HG02981 (cell line): ENCODE data around the gene SMYD3.

Experiments used
- ATAC-seq: cut with Tn5 transposase; IDR thresholded peaks from one replicate; pipeline ENCODE4 v1.9.1; 2021; ENCODE audit warnings: mild to moderate bottlenecking, moderate library complexity; ENCODE audit not compliant: unreplicated experiment

The SMYD3 gene

DNA sequence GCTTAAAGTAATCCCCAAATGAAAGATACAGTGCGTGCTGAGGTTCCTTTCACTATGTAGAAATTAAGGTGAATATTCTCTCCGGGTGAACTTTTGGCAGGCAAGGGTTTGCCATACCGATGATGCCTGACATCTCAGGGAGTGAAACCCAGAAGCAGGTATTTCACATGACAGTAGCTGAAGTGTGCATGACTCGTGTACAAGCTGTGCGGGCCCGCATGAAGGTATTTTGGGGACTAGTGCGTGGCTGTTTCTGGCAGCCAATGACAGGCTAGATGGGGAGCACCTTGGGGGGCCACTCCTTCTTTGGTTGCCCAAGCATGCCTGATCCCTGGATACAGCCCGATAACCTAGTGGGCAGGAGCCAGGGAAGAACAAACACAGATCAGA is 569.0 kb downstream of the SMYD3 start:
- ATAC-seq = no peak

DNA sequence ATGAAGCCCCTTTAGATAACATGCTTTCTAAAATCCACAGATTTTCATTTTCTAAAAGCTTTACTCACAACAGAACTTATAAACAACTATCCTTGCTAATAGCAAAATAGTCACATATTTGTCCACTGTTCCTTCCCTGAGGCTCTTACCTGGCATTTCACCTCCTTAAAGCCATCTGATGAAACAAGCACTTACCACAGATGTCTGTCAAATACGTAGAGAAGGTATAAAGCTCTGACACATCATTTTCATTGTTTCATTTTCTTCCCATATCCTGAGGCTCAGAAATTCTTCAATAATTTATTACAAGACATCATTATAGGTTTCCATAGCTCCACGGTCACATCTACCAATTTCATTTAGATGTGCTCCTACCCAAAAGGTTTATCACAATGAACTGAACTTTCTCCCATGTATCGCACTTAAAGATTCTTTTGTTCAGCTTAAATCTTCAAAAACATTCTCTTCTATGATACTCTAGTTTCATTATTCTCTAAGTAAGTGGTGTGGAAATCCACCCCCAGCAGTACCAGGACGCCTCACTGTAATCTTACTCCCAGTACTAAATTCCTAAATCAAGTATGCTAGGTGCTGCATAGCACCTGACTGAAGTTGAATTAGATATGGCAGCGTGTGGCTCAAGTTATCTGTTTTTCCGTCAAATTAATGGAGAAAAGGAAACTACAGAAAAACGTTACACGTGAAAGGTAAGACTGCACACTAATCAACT is 569.6 kb downstream of the SMYD3 start:
- no peak for ATAC-seq

DNA sequence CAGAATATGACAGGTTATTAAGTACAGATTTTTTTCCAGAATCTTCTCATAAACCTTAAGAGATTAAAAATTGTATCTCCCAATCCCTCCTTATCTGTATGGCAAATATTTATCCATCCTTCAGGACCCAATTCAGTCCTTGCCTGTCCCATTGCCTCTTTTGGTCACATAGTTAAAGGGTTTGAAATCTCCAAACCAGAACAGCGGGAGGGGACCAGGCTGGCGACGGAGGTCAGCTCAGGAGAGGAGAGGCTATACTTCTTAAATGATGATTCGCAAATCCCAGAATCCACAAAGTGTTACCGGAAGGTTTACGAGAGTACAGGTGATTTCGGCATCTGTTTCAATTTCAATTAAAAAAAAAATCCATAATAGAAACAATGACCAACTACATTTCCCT is 572.7 kb downstream of the SMYD3 start:
- no peak for ATAC-seq

DNA sequence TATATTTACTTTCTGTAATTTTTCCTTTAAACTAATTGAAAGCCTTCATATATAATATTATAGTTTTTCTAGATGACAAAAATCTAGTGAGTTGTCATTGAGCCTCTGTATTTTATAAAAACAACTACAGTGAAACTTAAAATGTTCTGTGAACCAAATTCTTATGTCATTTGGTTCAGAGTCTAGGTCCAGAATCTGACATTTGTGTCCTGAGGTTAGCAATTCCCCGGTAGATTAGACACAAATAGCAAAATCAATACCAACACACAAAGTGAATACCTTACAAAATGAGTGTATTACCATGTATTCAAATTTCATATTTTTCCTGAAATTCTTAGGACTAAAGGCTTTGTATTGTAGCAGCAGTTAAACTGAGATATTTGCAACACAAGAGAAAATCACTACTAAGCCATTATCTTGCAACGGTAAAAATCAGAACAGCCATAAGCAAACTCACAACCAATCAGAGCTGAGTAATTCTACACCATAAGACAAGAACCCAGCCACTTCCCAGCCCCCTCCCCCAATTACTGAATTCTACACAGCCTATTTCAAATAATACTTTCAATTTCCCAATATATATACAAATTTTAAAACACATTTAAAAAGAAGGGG is 573.5 kb downstream of the SMYD3 start:
- no peak for ATAC-seq

DNA sequence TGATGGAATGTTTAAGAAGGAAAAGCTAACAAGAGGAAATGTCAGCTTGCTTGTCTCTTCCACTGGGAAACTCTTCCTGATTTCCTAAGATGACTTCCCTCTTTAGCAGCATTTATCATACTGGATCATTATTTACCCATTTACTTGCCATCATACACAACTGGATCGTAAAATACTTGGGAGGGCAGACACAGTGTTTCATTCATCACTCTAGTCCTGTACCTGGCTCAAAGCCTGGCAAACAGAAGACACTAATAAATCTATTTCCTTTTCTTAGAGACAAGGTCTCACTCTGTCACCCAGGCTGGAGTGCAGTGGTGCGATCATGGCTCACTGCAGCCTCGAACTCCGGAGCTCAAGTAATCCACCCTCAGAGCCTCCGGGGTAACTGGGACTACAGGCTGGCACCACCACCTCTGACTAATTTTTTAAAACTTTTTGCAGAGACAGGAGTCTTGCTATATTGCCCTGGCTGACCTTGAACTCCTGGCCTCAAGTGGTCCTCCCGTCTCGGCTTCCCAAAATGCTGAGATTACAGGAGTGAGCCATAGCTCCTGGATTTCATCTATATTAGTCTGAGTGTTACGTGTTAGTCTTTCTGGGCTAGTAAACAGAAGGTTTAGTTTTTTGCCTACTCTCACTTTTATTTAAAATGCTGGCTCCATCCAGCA is 574.6 kb downstream of the SMYD3 start:
- ATAC-seq = no peak

DNA sequence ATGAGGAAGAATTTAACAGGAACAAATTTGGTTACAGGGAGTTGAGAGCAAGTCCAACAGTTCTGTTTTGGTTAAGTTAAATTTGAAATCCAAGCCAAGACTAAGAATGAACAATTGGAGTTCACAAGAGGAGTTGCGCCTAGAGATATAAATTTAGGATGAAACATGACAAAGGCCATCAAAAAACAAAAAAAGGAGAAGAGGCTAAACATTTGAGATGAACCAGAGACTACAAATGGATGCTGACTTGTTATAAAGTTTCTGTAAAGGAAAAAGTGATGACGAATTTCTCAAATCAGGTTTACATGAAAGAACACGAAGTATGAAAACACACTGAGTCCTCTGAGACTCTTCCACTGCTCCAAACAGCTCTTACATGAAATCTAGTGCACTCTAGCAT is 575.6 kb downstream of the SMYD3 start:
- no peak for ATAC-seq

DNA sequence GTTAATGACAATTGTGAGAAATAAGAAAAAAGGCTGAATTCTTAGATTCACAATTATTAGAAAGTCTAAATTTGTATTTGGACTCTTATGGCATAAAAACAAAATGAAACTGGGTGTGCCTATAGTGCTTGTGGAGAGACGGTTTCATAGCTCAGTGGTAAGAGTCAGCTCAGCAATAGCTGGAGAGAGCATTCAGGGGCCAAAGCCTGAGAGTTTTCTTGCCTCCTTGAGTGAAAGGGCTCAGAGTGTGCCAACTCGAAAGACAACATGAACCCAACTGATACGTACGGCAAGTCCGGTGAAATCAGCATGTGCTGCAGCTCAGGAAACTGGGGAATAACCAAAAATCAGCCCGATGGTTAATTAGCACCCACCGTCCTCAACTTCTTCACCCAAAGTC is 577.9 kb downstream of the SMYD3 start:
- no peak for ATAC-seq

DNA sequence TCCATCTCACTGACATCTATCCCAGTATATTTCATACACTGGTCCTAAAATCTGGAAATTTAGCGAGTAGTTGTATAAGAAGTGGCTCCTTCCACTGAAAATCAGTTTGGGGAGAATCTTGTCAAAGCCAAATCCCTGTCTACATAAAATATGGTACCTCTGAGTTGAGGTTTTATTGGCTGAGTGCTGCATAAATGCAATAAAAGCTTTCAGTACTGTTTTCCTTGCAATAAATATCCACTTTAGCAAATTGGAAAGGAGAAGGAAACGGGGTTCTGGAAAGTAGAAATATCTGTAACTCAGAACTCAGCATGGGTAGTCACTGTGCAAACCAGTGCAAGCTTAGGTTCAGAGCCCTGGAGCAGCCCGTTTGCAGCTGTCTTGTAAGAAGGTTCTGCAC is 580.2 kb downstream of the SMYD3 start:
- ATAC-seq = no peak

DNA sequence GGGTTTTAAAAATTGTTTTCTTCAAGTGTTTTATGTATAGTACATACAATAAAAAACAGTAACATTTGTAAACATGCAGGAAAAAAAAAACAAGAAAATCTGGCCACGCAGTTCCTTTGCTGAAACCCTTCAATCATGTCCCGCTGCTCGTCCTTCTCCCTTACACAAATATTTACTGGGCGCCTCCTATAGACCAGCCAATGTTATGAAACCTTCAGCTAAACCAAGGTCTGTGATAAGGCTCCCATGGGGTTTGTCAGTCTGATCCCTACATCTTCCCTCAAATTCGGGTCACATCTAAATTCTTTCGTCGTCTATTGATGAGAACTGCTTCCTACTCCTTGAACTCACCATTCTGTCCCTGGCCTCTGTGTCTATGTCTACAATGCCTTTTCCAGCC is 583.9 kb downstream of the SMYD3 start:
- no peak for ATAC-seq

DNA sequence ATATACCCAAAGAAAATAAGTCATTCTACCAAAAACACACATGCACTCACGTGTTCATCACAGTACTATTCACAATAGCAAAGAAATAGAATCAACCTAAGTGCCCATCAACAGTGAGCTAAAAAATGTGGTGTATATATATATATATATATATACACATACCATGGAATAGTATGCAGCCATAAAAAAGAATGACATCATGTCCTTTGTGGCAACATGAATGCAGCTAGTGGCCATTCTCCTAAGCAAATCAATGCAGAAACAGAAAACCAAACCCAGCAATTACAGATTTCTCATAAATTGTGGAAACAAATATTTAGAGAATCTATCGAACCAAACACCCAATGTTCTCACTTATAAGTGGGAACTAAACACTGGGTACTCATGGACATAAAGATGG is 585.7 kb downstream of the SMYD3 start:
- no peak for ATAC-seq

DNA sequence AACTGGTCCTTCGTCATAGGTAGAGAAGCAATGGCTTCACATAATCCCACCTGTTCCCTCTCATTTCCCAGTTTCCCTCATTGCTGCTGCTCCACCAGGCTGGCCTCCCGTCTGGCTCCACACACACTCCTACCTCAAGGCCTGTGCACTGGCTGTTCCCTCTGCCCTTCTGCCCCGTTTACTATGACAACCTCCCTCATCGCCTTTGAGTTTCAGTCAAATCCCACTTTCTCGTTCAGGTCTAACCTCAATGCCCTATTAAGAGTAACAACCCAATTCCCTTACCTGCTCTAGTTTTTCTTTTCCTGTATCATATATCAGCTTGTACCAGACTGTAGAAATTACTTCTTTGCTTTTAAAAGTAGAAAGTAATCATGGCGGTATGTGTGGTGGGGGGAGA is 589.7 kb downstream of the SMYD3 start:
- no peak for ATAC-seq

DNA sequence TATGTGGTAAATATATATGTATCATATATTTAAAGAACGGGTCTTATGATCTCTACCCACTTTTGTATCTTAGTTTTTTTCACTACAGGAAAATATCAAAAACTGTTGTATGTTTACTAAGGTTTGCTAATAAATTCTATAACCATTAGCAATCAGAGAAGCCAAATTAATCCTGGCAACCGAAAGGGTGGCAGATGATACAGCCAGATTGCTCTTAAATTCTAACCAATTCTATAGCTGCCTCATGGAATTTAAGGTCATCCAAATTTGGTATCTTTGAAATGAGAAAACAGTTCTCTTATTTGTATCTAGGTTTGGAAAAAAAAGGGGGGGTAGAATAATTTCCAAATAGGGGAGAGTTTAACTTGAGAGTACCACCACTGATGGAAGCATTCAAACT is 591.2 kb downstream of the SMYD3 start:
- ATAC-seq = no peak

DNA sequence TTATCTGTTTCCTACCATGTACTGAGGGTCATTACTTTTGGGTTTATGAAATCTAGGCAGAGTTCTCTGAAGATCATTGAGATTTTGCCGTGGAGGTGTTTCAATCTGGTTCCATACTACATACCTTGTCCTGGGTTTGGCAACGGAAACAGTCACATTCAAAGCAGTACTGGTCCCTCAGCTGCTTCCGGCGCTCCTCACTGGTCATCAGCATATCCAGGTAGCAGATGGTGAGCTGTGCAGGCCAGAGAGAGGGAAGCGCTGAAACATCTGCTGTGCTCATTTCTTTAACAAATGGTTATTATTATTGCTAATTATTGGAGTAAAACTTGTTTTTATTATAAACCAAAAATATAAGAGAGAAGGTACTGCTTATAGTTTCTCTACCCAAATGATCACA is 591.7 kb downstream of the SMYD3 start:
- ATAC-seq = no peak

DNA sequence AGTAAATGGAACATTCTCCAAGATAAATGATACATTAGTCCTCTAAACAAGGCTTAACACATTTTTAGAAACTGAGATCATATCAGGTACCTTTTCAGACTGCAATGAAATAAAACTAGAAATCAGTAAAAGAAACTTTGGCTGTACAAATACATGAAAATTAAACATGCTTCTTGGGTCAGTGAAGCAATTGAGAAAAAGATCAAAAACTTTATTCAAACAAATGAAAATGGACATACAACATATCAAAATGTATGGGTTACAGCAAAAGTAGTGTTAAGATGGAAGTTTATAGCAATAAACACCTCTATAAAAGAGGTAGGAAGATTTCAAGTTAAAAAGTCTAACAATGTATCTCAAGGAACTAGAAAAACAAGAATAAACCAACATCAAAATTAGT is 598.5 kb downstream of the SMYD3 start:
- ATAC-seq = no peak

DNA sequence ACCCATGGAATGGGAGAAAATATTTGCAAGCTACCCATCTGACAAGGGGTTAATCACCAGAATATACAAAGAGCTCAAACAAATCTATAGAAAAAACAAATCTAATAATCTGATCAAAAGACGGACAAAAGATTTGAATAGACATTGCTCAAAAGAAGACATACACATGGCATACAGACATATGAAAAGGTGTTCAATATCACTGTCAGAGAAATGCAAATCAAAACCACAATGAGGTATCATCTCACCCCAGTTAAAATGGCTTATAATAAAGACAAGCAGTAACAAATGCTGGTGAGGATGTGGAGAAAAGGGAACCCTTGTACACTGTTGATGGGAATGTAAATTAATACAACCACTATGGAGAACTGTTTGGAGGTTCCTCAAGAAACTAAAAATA is 600.9 kb downstream of the SMYD3 start:
- ATAC-seq = no peak

DNA sequence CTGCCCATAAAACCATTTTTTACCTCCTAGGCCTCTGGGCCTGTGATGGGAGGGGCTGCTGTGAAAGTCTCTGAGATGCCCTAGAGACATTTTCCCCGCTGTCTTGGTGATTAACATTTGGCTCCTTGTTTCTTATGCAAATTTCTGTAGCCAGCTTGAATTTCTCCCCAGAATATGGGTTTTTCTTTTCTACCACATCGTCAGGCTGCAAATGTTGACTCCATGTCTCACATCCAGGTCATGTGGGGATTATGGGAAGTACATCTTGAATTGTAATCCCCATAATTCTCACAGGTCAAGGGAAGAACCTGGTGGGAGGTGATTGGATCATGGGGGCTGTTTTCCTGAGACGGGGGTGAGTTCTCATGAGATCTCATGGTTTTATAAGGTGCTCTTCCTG is 603.2 kb downstream of the SMYD3 start:
- no peak for ATAC-seq

DNA sequence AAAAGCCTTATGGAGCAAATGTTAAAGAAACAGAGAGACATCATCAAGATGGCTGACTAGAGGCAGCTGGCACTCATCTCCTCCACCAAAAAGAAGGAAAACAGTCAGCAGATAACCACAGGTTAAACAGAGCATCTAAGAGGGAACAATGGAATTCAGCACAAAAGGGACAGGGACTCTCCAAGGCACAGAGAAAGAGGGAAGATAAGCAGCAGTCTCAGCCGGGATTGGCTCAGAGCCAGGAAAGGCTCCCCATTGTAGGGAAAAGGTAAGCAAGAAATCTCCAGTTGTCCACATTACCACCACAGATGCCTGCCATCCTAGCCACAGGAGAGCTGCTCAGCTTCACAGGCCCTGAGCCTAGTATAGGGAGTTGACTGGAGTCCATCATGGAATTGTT is 605.5 kb downstream of the SMYD3 start:
- ATAC-seq = no peak

DNA sequence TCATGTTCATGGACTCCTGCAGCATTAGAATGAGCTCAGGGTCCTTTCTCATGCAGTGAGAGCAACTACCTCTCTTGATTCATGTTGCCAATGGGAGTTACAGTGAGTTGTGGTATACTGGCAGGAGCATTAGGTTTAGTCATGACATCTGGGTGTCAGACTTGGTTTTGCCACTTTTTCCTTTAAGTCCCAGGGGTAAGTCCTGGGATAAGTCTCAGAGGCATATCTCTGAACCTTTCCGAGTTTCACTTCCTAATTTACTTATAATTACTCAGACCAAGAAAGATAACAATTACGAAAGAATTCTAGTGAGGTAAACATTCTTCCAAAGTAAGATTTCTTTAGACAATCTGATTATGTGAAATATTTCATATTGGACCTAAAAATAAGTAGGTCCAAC is 606.0 kb downstream of the SMYD3 start:
- ATAC-seq = no peak

DNA sequence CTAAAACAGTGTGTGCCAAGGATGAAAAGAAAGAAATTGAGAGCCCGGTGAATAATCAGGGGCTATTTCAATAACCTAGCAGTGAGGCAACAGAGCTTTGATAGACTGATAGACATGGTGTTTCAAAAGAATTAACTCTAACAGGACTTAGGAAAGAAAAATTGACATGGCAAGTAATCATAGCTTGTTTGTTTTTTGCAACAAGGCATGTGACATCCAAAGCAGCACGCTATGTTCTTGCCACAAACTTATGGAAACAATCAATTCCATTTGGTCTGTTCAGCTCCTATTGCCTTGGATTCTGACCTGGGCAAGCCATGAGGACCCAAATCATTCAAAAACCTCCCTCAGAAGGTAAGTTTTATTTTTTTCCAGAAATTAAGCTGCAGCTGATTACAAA is 608.5 kb downstream of the SMYD3 start:
- ATAC-seq = no peak

DNA sequence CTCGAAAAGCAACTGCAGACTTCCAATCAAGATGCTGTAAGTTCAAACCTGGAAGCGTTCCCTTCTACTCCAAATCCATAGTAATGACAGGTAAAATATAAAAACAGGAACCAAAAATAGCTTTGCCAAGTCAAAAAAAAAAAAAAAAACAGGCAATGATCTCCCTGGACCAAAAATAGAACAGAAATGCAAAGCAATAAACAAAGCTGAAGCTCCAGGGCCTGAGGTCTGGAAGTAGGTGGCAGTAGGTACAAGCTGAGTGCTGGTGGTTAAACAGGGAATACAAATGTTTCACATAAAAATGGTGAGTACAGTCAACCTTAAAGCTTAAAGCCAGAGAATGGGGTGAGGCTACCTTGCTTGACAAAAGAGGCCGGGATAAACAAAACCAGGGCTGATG is 610.8 kb downstream of the SMYD3 start:
- ATAC-seq = no peak

DNA sequence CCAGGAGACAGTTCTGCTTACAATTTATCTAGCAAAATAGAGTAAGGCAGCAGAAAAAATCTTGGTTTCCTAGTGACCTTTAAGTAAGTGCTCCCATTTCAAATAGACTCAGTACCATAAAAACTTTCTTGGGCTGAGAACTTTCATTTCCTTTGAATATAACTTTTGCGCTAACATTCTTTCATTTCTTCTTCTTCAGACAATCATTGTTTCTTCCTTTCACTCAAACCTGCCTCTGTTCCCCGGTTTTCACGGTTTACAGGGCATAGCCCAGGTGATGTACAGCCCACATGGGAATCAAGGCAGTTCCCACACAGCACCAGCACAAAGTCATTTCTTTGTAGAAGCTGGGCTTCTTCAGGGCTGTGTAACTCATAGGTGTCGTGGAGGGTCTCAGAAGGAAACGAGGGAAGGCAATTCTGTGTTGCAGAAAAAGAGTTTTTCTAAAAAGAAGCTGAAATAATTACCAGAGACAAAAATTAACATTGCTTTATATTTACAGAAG is 611.6 kb downstream of the SMYD3 start:
- ATAC-seq = no peak

DNA sequence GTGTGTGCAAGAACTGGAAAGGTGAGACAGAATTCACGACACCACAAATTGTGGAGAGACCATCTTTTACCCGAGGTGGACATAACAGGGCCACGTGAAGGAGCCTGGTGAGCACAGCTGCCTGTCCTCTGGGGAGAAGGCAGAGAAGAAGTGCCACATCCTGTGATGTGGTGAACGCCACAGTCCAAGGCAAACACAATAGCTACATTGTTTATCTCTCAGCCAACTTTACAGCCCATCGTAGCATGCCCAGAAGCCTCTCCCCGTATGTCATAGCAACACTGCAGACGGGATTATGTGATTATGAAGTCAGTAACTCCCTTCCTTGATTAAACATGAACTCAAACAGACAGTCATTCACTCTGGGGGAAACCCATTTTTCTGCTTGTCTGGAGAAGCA is 612.2 kb downstream of the SMYD3 start:
- ATAC-seq = no peak
